Right lobe of liver (tissue), 6 donors: ENCODE measurements around the gene SPINT2. TPM values are rescaled to one million over a fixed set of nuclear protein-coding genes. Genes with fewer than 3 reads are reported as not detected.

ENCODE experiments used
- ATAC-seq, 4 donors: fragments of 200-7000 bp; cut with Tn5 transposase; one replicate each; pipeline ENCODE4 v1.9.1; 2020; ENCODE audit warnings: mild to moderate bottlenecking in 4 of 4, moderate library complexity in 4 of 4
- DNase-seq, 3 donors: peaks; one replicate each; pipeline ENCODE4 v3.0.0-alpha.2; 2020
- H3K27ac ChIP-seq, 3 donors: fragments of 200-600 bp; one replicate each; pipeline ENCODE4 v1.8.0; 2022
- H3K27me3 ChIP-seq, 2 donors: fragments of 200-600 bp; one replicate each; pipeline ENCODE4 v1.8.0; 2022
- H3K36me3 ChIP-seq, 4 donors: fragments of 200-600 bp; sonication (generic) in 1 of 4; one replicate each; pipeline versions ENCODE4 v1.5.1 to v1.8.0; 2017 to 2022; ENCODE audit warnings: control low read depth in 1 of 4
- H3K4me1 ChIP-seq, 4 donors: fragments of 200-600 bp; sonication (generic) in 1 of 4; one replicate each; pipeline versions ENCODE4 v1.5.1 to v1.8.0; 2017 to 2022; ENCODE audit warnings: control low read depth in 1 of 4
- H3K4me3 ChIP-seq, 3 donors: fragments of 200-600 bp; one replicate each; pipeline ENCODE4 v1.8.0; 2022
- H3K9me3 ChIP-seq, 4 donors: fragments of 200-600 bp; sonication (generic) in 1 of 4; one replicate each; pipeline versions ENCODE4 v1.5.1 to v1.8.0; 2017 to 2022; ENCODE audit warnings: control low read depth in 1 of 4
- POLR2A ChIP-seq: fragments of 450-650 bp; IDR thresholded peaks from one replicate; pipeline ENCODE4 v1.6.1; 2017; ENCODE audit warnings: antibody characterized with exemption, mild to moderate bottlenecking
- WGBS: methylation state at CpG from one replicate; pipeline ENCODE4 v1.1.6; 2018; ENCODE audit warnings: low coverage, low lambda C conversion rate; ENCODE audit not compliant: insufficient coverage; ENCODE audit errors: missing lambda C conversion rate; 5-methylcytosine and 5-hydroxymethylcytosine counted together
- intact Hi-C, 2 donors: fragments of 100-400 bp; cut with DNase I; formaldehyde crosslinking; loops; one replicate each; pipeline versions ENCODE4 v1.11.2 to v1.14.1; 2022
- total RNA-seq, 6 experiments: library from RNA; depleted of rRNA in 2 of 6; stranded (reverse); fragments of >200 nt in 2 of 6; fragmentation: NEBNext Ultra II Directional in 3 of 6; extraction: Animal tissue kit (Norgen Biotek cat#: 25700) in 3 of 6; gene quantifications; one replicate each; pipeline versions ENCODE4 v1.1.0 to v1.2.4, GENCODE V29; 2016 to 2023
- TF ChIP-seq, protein P1 (sequence below), 4 donors: fragments of 200-600 bp in 3 of 4; fragments of 450-650 bp in 1 of 4; IDR thresholded peaks; one replicate each; pipeline versions ENCODE4 v1.5.1 to v1.8.0; 2016 to 2022; ENCODE audit warnings: antibody characterized with exemption in 4 of 4, mild to moderate bottlenecking in 2 of 4
- donor health status: DM: no; HTN: yes; CAD: no.
- donor health status: DM: no; HTN: no; CAD: no.
- donor health status: DM: no; HTN: no; CAD: no.
- donor health status: DM: no; HTN: yes; CAD: no.
- donor health status: DM: no; HTN: yes; CAD: no.

SPINT2 gene
- total RNA-seq, 6 experiments from 2014 or later = 3.5 to 19.1 (median 6.2) TPM

DNA sequence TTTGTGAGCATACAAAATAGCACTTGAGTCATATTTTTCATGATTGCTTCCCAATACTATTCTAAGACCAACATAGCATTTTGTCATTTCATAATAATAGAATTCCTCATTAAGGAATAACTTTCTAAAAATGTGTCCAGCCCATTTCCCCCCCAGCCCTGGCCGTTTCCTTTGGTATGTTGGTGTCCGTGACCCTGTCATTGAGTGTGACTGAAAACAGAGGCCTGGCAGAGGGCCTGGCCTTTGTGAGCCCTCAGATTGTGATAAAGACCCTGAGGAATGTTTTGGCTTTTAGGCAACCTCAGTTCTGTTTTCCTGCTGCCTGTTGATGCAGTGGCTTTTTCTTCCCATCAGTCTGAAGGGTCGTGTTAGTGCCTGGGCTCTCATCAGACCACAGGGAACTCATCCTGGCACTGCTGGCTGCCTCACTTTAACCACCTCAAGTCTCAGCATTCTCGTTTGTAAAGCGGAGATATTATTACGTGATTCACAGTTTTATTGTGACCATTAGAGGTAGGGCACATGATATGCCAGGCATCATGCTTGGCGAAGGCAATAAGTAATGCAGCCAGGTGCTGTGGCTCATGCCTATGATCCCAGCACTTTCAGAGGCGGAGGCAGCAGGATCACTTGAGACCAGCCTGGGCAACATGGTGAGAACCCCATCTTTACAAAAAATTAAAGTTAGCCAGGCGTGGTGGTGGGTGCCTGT lies 13.8 kb downstream of the SPINT2 start:
- intact Hi-C loops = no loop called here
- no peak overlapping the region for H3K4me3 ChIP-seq
- peak; percentile 75 to 84 (median 82) for ATAC-seq
- 64% methylated on average over 8 of the region's 9 CpGs for WGBS
- peak overlapping the region; percentile 20 to 40 (median 37) for H3K27ac ChIP-seq
- TF ChIP-seq, protein P1, sequence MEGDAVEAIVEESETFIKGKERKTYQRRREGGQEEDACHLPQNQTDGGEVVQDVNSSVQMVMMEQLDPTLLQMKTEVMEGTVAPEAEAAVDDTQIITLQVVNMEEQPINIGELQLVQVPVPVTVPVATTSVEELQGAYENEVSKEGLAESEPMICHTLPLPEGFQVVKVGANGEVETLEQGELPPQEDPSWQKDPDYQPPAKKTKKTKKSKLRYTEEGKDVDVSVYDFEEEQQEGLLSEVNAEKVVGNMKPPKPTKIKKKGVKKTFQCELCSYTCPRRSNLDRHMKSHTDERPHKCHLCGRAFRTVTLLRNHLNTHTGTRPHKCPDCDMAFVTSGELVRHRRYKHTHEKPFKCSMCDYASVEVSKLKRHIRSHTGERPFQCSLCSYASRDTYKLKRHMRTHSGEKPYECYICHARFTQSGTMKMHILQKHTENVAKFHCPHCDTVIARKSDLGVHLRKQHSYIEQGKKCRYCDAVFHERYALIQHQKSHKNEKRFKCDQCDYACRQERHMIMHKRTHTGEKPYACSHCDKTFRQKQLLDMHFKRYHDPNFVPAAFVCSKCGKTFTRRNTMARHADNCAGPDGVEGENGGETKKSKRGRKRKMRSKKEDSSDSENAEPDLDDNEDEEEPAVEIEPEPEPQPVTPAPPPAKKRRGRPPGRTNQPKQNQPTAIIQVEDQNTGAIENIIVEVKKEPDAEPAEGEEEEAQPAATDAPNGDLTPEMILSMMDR (IDR thresholded peaks at IDR 0.05) = no peak
- TF ChIP-seq POLR2A = no peak
- no peaks in the 10 kb centered on the region for H3K4me1 ChIP-seq
- DNase-seq = peak in 2 of 3 donors; percentile 54 to 62
- no peaks in the 10 kb centered on the region for H3K27me3 ChIP-seq
- H3K36me3 ChIP-seq = no peaks in the 10 kb centered on the region
- H3K9me3 ChIP-seq = no peaks in the 10 kb centered on the region

DNA sequence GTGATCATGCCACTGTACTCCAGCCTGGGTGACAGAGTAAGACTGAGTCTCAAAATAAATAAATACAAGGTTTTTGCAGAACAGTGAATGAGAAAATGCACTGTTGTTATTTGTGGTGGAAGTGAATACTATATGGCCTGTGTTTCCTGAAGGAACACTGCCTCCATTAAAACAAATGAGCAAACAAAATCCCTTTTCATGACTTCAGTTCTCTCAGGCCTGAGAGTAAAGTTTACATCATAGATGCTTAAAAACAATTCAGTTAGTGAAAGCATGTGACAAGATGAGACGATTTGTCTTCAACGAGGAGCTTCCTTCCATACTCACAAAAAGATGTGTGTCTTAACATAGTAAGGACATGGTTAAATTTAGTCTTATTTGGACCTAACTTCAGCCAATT lies 14.4 kb downstream of the SPINT2 start:
- TF ChIP-seq POLR2A = no peak
- TF ChIP-seq, protein P1 (IDR thresholded peaks at IDR 0.05) = no peak
- intact Hi-C loops = no loop called here
- Histone ChIP-seq H3K27me3 (no peaks in the 10 kb centered on the region), H3K9me3 (no peaks in the 10 kb centered on the region), H3K4me3 (no peak overlapping the region), H3K36me3 (no peaks in the 10 kb centered on the region), H3K27ac (peak overlapping the region in 2 of 3 donors; percentile 37 to 40), H3K4me1 (no peaks in the 10 kb centered on the region)
- ATAC-seq = no peak
- DNase-seq = no peak
- WGBS = 40% methylated on average over 2 of the region's 2 CpGs

DNA sequence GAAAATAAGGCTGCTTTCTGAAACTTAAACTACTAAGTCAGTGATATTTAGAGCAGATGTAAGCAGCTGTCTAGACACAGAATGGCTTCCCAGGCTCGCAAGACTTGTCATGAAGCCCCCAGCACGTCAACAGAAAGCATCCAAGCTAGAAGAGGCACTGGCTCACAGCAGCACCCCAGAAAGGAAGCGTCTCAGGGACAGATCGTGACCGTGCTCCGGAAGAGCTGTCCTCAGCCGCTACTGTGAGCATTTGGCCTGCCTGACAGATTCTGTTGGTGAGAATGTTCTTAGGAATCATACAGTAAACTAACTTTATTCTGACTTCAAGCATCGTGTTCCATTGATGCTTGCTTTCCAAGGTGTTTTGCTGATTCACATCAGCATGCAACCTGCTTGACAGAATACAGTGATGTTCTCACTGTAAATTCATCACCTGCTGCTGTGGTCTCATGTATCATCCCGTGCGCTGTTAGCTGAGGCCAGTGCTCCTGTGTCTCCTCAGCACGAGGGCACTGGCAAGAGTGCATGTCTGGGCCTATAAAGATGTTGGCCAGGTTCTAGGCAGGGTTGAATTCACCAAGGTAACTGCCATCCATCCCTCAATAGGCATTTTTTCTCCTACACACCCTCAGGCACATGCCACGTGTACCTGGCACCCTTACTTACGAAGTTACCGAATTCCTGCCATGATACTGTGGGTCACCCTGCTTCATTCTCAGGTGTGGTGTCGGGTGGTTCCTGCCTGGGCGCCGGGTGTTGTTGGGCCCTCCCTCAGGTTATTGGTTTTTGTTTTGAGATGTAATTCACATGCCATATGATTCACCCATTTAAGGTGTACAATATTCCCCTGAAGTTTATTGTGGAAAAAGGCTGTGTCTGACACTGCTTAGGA lies 15.9 kb downstream of the SPINT2 start:
- Histone ChIP-seq H3K9me3 (no peaks in the 10 kb centered on the region), H3K4me3 (no peak overlapping the region), H3K4me1 (peaks cover 0 to 3% (median 0%) of the 10 kb centered on the region in 4 donors), H3K36me3 (no peaks in the 10 kb centered on the region), H3K27me3 (no peaks in the 10 kb centered on the region), H3K27ac (peak overlapping the region; percentile 9 to 22 (median 18))
- DNase-seq (no peak), ATAC-seq (peak in 2 of 4 donors; percentile 27 to 61)
- intact Hi-C loops = no loop called here
- 68% methylated on average over 13 of the region's 17 CpGs for WGBS
- TF ChIP-seq, protein P1 (IDR thresholded peaks at IDR 0.05) = no peak
- no peak for TF ChIP-seq POLR2A

DNA sequence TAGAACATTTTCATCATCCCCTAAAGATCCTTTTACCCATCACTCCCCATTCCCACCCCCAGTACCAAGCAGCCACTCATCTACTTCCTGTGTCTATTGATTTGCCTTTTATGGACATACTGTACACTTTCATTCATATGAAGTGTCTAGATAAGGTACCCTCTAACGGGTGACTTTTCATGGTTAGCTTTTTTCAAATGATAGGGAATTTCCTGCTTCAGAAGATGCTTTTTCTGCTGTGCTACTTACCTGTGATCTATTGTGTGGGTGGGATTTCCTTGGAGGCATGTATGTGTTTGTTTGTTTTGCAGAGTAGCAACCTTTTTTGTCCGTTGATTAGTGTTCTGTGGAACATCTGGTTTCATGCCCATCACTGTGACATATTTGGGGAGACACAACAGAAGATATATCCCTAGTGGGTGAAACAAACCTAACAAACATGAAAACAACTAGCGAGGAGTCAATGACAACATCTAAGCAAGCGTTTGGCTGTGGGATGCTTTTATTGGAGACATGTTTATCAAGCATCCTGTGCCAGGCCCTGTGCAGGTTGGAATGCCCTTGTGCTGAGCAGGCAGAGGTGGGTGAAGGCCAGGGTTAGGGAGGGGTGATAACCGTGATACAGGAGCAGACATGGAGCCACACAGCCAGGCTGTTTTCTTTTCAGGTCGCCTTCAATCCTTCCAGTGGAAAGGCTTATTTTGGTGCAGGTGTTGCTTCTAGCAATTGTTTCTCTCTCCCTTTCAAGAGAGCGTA lies 17.6 kb downstream of the SPINT2 start:
- H3K4me3 ChIP-seq = no peak overlapping the region
- H3K9me3 ChIP-seq = no peaks in the 10 kb centered on the region
- intact Hi-C loops = no loop called here
- TF ChIP-seq POLR2A = no peak
- TF ChIP-seq, protein P1 (IDR thresholded peaks at IDR 0.05) = no peak
- H3K27ac ChIP-seq = no peak overlapping the region
- no peak for DNase-seq
- no peaks in the 10 kb centered on the region for H3K36me3 ChIP-seq
- WGBS = 72% methylated on average over 5 of the region's 7 CpGs
- H3K27me3 ChIP-seq = no peaks in the 10 kb centered on the region
- peaks cover 0 to 3% (median 0%) of the 10 kb centered on the region in 4 donors for H3K4me1 ChIP-seq
- no peak for ATAC-seq
